Parathyroid adenoma (tissue), 2 donors: ENCODE results near the gene METTL22.

Source experiments
- H2AFZ ChIP-seq: fragments of 300-600 bp; sonication (generic); one replicate; pipeline ENCODE4 v1.7.0; 2017; ENCODE audit warnings: antibody characterized with exemption, mild to moderate bottlenecking
- H3K27ac ChIP-seq: fragments of 300-600 bp; sonication (generic); one replicate; pipeline ENCODE4 v1.7.0; 2017
- H3K27me3 ChIP-seq: fragments of 300-600 bp; sonication (generic); one replicate; pipeline ENCODE4 v1.7.0; 2017; ENCODE audit warnings: low read length; ENCODE audit not compliant: control insufficient read depth, insufficient read depth
- H3K36me3 ChIP-seq: fragments of 300-600 bp; sonication (generic); one replicate; pipeline ENCODE4 v1.7.0; 2017; ENCODE audit warnings: low read length; ENCODE audit not compliant: control insufficient read depth, insufficient read depth
- H3K4me1 ChIP-seq: fragments of 300-600 bp; sonication (generic); one replicate; pipeline ENCODE4 v1.7.0; 2017; ENCODE audit warnings: control low read depth
- H3K4me2 ChIP-seq: fragments of 300-600 bp; sonication (generic); one replicate; pipeline ENCODE4 v1.7.0; 2017; ENCODE audit warnings: low read length
- H3K4me3 ChIP-seq: fragments of 300-600 bp; sonication (generic); one replicate; pipeline ENCODE4 v1.7.0; 2017; ENCODE audit warnings: low read depth, low read length
- H3K79me2 ChIP-seq: fragments of 300-600 bp; sonication (generic); one replicate; pipeline ENCODE4 v1.7.0; 2017; ENCODE audit warnings: control low read depth
- H3K9ac ChIP-seq: fragments of 300-600 bp; sonication (generic); one replicate; pipeline ENCODE4 v1.7.0; 2017; ENCODE audit warnings: mild to moderate bottlenecking
- H3K9me3 ChIP-seq: fragments of 300-600 bp; sonication (generic); one replicate; pipeline ENCODE4 v1.7.0; 2017; ENCODE audit warnings: low read length; ENCODE audit not compliant: control insufficient read depth
- CTCF ChIP-seq: fragments of 300-600 bp; sonication (generic); IDR thresholded peaks from one replicate; pipeline ENCODE4 v1.7.0; 2017; ENCODE audit warnings: antibody characterized with exemption, mild to moderate bottlenecking
- donor health status: primary hyperparathyroidism.

Gene METTL22

GRCh38 chr16:8583199-8583598, 38.3 kb upstream of the METTL22 start:
- no peak overlapping the region for H3K4me3 ChIP-seq
- no peak overlapping the region for H3K27ac ChIP-seq
- no peak for TF ChIP-seq CTCF
- no peak overlapping the region for H3K4me2 ChIP-seq
- no peaks in the 10 kb centered on the region for H3K36me3 ChIP-seq
- H3K9me3 ChIP-seq = no peaks in the 10 kb centered on the region
- no peaks in the 10 kb centered on the region for H3K79me2 ChIP-seq
- no peak overlapping the region for H2AFZ ChIP-seq
- peaks cover under 1% of the 10 kb centered on the region for H3K27me3 ChIP-seq
- H3K9ac ChIP-seq = no peak overlapping the region
- no peaks in the 10 kb centered on the region for H3K4me1 ChIP-seq

- Histone ChIP-seq H3K9ac (no peak overlapping the region), H3K4me3 (no peak overlapping the region), H3K4me1 (no peaks in the 10 kb centered on the region), H3K27me3 (peaks cover 6% of the 10 kb centered on the region), H2AFZ (no peak overlapping the region), H3K4me2 (no peak overlapping the region), H3K79me2 (no peaks in the 10 kb centered on the region), H3K27ac (no peak overlapping the region), H3K9me3 (no peaks in the 10 kb centered on the region), H3K36me3 (no peaks in the 10 kb centered on the region)
- no peak for TF ChIP-seq CTCF
These were observed 37.8 kb upstream of the METTL22 start for GRCh38 chr16:8583732-8584131.

- Histone ChIP-seq H3K9ac (no peak overlapping the region), H3K27me3 (peaks cover 9% of the 10 kb centered on the region), H2AFZ (no peak overlapping the region), H3K27ac (no peak overlapping the region), H3K79me2 (no peaks in the 10 kb centered on the region), H3K36me3 (no peaks in the 10 kb centered on the region), H3K9me3 (no peaks in the 10 kb centered on the region), H3K4me3 (no peak overlapping the region), H3K4me2 (no peak overlapping the region), H3K4me1 (no peaks in the 10 kb centered on the region)
- no peak for TF ChIP-seq CTCF
These were observed 36.5 kb upstream of the METTL22 start for GRCh38 chr16:8585041-8585440.

GRCh38 chr16:8585857-8586256, 35.6 kb upstream of the METTL22 start:
- Histone ChIP-seq H3K4me2 (no peak overlapping the region), H3K9me3 (no peaks in the 10 kb centered on the region), H3K36me3 (no peaks in the 10 kb centered on the region), H3K4me3 (no peak overlapping the region), H3K27me3 (peaks cover 9% of the 10 kb centered on the region), H3K9ac (no peak overlapping the region), H3K27ac (no peak overlapping the region), H3K79me2 (no peaks in the 10 kb centered on the region), H2AFZ (no peak overlapping the region), H3K4me1 (no peaks in the 10 kb centered on the region)
- no peak for TF ChIP-seq CTCF

GRCh38 chr16:8587065-8587464, 34.4 kb upstream of the METTL22 start:
- Histone ChIP-seq H3K4me3 (no peak overlapping the region), H3K27me3 (peaks cover 9% of the 10 kb centered on the region), H3K79me2 (no peaks in the 10 kb centered on the region), H3K27ac (no peak overlapping the region), H3K9ac (no peak overlapping the region), H3K9me3 (no peaks in the 10 kb centered on the region), H3K36me3 (no peaks in the 10 kb centered on the region), H2AFZ (no peak overlapping the region), H3K4me1 (no peaks in the 10 kb centered on the region), H3K4me2 (no peak overlapping the region)
- TF ChIP-seq CTCF = no peak
